Right cardiac atrium (tissue), 5 donors: Measurements from ENCODE around the gene LYRM4. TPM values are rescaled to one million over a fixed set of nuclear protein-coding genes. Genes with fewer than 3 reads are reported as not detected.
A peak's percentile ranks its signal among the peaks of the same experiment; 100 is the strongest.

Source experiments
- ATAC-seq, 2 donors: fragments of 200-7000 bp; cut with Tn5 transposase; one replicate each; pipeline versions ENCODE4 v1.8.0 to v1.9.1; 2020; ENCODE audit warnings: moderate library complexity in 2 of 2, mild to moderate bottlenecking in 1 of 2
- DNase-seq, 3 donors: peaks; one replicate each; pipeline ENCODE4 v3.0.0-alpha.2; 2020
- H3K27ac ChIP-seq: one replicate; pipeline ENCODE4 v1.5.1; 2013; ENCODE audit warnings: mild to moderate bottlenecking, low read length, control low read depth, moderate library complexity
- H3K27me3 ChIP-seq: one replicate; pipeline ENCODE4 v1.6.1; 2013; ENCODE audit not compliant: control insufficient read depth, insufficient read depth
- H3K4me1 ChIP-seq: one replicate; pipeline ENCODE4 v1.6.1; 2013; ENCODE audit warnings: low read length; ENCODE audit not compliant: control insufficient read depth, insufficient read depth
- H3K4me3 ChIP-seq: one replicate; pipeline ENCODE4 v1.5.1; 2013; ENCODE audit warnings: low read length, control low read depth
- H3K9me3 ChIP-seq: one replicate; pipeline ENCODE4 v1.6.1; 2013; ENCODE audit warnings: low read length; ENCODE audit not compliant: control insufficient read depth
- WGBS: extraction: QIAGEN DNeasy Blood & Tissue Kit; methylation state at CpG from one replicate; pipeline ENCODE4 v1.1.7; 2013; 5-methylcytosine and 5-hydroxymethylcytosine counted together
- intact Hi-C, 4 donors: fragments of 100-400 bp; cut with DNase I; formaldehyde crosslinking; loops; one replicate each; pipeline versions ENCODE4 v1.11.0 to v1.14.0; 2022 to 2023
- long read RNA-seq, 4 donors: library from polyadenylated mRNA; unstranded; transcript quantifications; one replicate each; pipeline ENCODE4 v2.0.0, GENCODE V29; 2020 to 2021
- polyA plus RNA-seq: library from polyadenylated mRNA; stranded (reverse); fragments of 200-250 nt; gene quantifications from one replicate; pipeline ENCODE4 v1.2.3, GENCODE V29; 2013
- total RNA-seq, 4 donors: library from RNA; stranded (reverse); fragmentation: NEBNext Ultra II Directional; extraction: Animal tissue kit (Norgen Biotek cat#: 25700); gene quantifications; one replicate each; pipeline ENCODE4 v1.2.1, GENCODE V29; 2021
- donor health status: healthy with polysubstance abuse.
- donor health status: DM: no; HTN: yes; CAD: no.
- donor health status: DM: no; HTN: no; CAD: no.
- donor health status: DM: no; HTN: yes; CAD: no; lungs with severe emphysema.
- donor health status: DM: yes; HTN: yes; CAD: no.

LYRM4 gene
- total RNA-seq (10 to 100 TPM; 20.2 to 30.5 (median 27.8) TPM), polyA plus RNA-seq (22.2 TPM)
- long read RNA-seq, donor 1, full-length matches to known transcripts: 29 of 37 reads
- long read RNA-seq, donor 1, partial matches to known transcripts: 1 of 37 reads
- long read RNA-seq, donor 1, other reads (novel, unspliced or antisense): 7 of 37 reads
- long read RNA-seq, donor 2, full-length matches to known transcripts: 17 of 20 reads
- long read RNA-seq, donor 2, partial matches to known transcripts: 0 of 20 reads
- long read RNA-seq, donor 2, other reads (novel, unspliced or antisense): 3 of 20 reads
- long read RNA-seq, donor 3, full-length matches to known transcripts: 19 of 24 reads
- long read RNA-seq, donor 3, partial matches to known transcripts: 1 of 24 reads
- long read RNA-seq, donor 3, other reads (novel, unspliced or antisense): 4 of 24 reads
- long read RNA-seq, donor 4, full-length matches to known transcripts: 13 of 14 reads
- long read RNA-seq, donor 4, partial matches to known transcripts: 0 of 14 reads
- long read RNA-seq, donor 4, other reads (novel, unspliced or antisense): 1 of 14 reads

DNA sequence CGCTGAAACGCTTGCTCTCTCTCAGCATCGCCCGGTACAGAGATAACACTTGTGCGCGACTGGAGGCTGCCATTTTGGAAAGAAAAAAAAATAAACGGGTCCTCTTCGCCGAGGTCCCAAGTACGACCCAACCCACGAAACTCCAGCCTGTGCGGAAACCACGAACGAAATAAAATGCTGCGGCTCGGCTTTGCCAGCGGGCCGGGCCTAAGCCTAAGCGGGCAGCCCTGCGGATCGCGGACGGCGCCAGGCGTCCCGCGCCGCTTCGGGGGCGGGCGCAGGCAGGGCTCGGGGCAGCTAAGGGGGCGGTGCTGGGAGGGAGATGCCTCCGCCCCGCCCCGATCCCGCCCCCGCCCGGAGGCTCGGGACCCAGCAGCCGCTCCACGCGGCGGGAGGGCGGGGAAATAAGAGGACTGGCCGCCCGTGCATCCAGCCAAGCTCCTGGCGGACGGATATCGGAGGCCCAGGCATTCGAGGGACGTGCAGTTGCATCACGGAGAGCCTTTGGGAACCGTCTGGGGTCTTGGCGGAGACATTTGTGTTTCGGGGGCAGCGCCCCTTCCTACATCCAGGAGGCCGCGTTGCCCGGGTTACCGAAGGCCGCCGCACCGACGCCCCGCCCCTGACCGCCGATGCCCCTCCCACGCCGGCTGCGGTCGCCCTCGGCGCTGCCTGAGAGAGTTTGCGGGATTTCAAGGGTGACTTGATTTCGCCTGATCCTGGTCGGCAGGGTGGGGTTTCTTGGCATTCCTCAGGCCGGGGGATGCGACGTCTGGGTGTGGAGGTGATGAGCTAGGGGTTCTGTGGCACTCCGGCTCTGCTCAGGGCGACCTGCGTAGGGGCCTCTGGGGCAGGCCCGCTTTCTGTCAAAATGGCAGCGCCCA, at the start of gene LYRM4, which contains the start of gene FARS2:
TSS of gene LYRM4 (minus strand) at position 290 of the 884 bp plus-strand sequence. CDS start at position 73, 217 bp downstream.
TSS of gene FARS2 (plus strand) at position 853 of the 884 bp plus-strand sequence.
- no peaks in the 10 kb centered on the region for H3K9me3 ChIP-seq
- peak within 1 kb of the TSS; percentile 78 for H3K4me3 ChIP-seq
- H3K4me1 ChIP-seq: peaks cover 3% of the 10 kb centered on the region
- under 1% methylated on average over 85 of the region's 85 CpGs for WGBS
- peak; percentile 99 for ATAC-seq
- no peaks in the 10 kb centered on the region for H3K27me3 ChIP-seq
- peak; percentile 92 to 97 (median 96) for DNase-seq
- intact Hi-C loops: no loop called here
- peak within 1 kb of the TSS; percentile 100 for H3K27ac ChIP-seq

- DNase-seq (no peak), ATAC-seq (no peak)
- Histone ChIP-seq H3K9me3 (no peaks in the 10 kb centered on the region), H3K4me3 (no peak overlapping the region), H3K4me1 (peaks cover 2% of the 10 kb centered on the region), H3K27me3 (no peaks in the 10 kb centered on the region), H3K27ac (no peak overlapping the region)
- WGBS: 74% methylated on average over 4 of the region's 4 CpGs
- intact Hi-C loops: no loop called here
Measured at GRCh38 chr6:5308066-5308465, 47.3 kb upstream of the LYRM4 start.

- intact Hi-C loops: no loop called here
- Histone ChIP-seq H3K27me3 (no peaks in the 10 kb centered on the region), H3K9me3 (no peaks in the 10 kb centered on the region), H3K4me3 (no peak overlapping the region), H3K27ac (no peak overlapping the region), H3K4me1 (peaks cover 3% of the 10 kb centered on the region)
- DNase-seq (no peak), ATAC-seq (no peak)
Measured at GRCh38 chr6:5307058-5307457, 46.3 kb upstream of the LYRM4 start.

DNA sequence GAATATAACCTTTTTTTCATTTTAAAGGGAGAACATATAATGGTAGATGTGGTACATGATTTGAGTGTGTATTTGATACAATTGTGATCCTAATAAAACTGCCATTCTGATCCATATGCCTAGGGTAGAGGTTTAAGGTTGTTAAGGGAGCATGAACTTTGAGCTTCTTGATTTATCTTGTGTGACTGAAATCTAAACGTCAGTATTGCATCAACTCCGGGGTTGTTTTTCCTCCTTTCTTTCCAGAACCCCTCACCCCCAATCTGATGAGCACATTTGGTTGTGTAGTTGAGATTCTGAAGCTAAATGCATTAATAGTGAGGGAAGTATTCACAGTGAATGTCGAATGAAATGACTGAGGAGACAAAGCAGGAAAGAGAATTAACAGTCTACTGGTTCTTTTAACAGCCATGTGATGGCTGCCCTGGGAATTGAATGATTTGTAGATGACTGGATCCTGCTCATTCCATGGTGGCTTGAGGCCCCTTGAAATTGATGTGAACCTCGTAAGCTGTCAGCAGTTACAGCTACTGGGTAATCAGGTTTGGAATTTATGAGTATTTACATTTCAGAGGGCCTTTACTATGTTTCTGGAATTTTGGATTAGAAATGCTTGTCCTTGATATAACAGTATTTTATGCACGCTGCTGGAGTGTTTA, 45.3 kb upstream of the LYRM4 start:
- Histone ChIP-seq H3K4me1 (peaks cover 3% of the 10 kb centered on the region), H3K27me3 (no peaks in the 10 kb centered on the region), H3K4me3 (no peak overlapping the region), H3K27ac (no peak overlapping the region), H3K9me3 (no peaks in the 10 kb centered on the region)
- ATAC-seq (no peak), DNase-seq (no peak)
- intact Hi-C loops: no loop called here
- WGBS: 71% methylated on average over 5 of the region's 5 CpGs

- Histone ChIP-seq H3K27ac (no peak overlapping the region), H3K4me3 (no peak overlapping the region), H3K4me1 (peaks cover 3% of the 10 kb centered on the region), H3K27me3 (no peaks in the 10 kb centered on the region), H3K9me3 (no peaks in the 10 kb centered on the region)
- ATAC-seq: no peak
- WGBS: 93% methylated on average over 8 of the region's 8 CpGs
- intact Hi-C loops: no loop called here
- no peak for DNase-seq
Measured at GRCh38 chr6:5303682-5304081, 42.9 kb upstream of the LYRM4 start.

DNA sequence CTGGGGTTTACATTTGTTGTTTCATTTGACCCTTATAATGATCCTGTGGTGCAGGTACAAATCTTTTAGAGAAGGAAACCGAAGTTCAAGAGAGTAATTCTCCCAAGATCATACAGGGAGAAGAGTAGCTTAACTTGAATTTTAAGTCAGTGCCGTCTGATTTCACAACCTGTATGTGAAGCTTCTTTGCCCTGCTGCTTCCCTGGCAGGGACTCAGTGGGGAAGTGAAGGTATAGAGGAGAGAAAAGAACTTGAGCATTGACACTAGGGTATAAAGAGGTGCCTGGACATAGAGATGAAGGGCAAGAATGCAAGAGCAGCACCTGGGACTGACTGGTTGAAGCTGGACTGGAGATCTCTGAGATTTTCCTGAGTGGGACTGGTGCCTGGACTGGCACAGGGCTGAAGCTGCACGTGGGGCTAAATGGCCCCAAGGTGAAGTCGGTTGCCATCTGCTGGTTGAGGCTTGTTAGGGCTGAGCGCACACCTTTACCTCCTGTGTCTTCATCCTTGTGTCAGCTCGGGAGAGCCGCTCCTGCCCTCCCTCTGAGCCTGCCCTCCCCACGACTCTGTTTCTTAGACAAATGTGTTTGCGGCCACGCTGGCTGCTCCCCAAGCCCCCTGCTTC, 42.4 kb upstream of the LYRM4 start:
- H3K27me3 ChIP-seq: no peaks in the 10 kb centered on the region
- WGBS: 70% methylated on average over 10 of the region's 10 CpGs
- no peak overlapping the region for H3K27ac ChIP-seq
- no peaks in the 10 kb centered on the region for H3K9me3 ChIP-seq
- peak in 2 of 3 donors; percentile 53 to 57 for DNase-seq
- intact Hi-C loops: no loop called here
- peak; percentile 77 to 79 for ATAC-seq
- peaks cover 3% of the 10 kb centered on the region for H3K4me1 ChIP-seq
- H3K4me3 ChIP-seq: no peak overlapping the region

DNA sequence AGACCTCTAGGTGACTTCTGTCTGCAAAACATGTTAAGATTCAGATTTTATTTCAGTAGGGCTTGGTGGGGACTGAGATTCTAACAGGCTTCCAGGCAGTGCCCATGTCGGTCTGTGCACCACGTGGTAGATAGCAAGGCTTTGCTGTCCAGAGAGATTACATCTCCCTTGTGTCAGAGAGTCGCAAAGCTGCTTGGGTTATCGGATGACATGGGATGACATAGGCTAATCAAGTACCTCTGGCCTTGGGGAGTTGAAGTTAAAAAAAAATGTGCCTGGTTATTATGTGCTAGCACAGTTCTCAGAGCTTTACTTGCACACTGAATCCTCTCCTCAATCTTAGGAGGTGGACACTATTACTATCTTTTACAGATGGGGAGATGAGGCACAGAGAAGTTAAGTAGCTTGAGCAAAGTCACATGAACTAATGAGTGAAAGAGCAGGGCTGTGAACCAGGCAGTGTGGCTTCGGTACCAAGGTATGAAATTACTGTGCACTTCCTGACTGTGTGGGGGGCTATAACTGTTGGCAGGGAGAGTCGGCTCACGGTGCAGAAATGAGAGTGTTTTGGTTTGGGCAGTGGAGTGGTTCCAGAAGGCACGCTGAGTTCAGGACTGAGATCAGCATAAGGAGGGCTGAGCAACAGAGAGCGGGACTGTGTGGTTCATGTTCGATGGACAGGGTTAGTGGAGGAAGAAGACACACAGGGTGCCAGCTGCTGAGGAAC, 41.6 kb upstream of the LYRM4 start:
- no peaks in the 10 kb centered on the region for H3K9me3 ChIP-seq
- H3K27me3 ChIP-seq: no peaks in the 10 kb centered on the region
- intact Hi-C loops: no loop called here
- DNase-seq: no peak
- H3K4me3 ChIP-seq: no peak overlapping the region
- H3K4me1 ChIP-seq: peaks cover 3% of the 10 kb centered on the region
- H3K27ac ChIP-seq: no peak overlapping the region
- 55% methylated on average over 10 of the region's 10 CpGs for WGBS
- no peak for ATAC-seq

DNA sequence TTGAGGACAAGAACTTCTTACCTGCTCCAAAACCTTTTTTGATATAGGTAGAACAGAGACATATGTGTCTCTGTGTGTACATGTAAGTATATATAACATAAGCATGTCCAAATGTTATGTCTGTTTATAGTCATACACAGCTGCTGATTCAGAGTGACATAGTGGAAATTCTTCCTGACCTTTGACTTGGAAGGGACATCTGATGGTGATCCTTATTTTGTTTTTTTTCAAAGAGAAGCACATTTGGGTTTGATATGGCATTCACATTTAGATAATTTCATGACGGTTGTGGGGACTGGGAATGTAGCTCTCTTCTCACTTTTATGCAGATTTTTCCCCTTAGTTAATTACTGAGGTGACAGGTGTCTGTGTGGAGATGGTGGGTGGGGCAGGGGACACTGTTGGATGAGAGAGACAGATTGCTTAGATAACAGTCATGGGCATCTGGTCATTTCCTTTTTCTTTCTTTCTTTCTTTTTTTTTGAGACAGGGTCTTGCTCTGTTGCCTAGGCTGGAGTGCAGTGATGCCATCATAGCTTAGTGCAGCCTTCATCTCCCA, 39.5 kb upstream of the LYRM4 start:
- Histone ChIP-seq H3K27ac (no peak overlapping the region), H3K4me3 (no peak overlapping the region), H3K27me3 (no peaks in the 10 kb centered on the region), H3K4me1 (peaks cover 3% of the 10 kb centered on the region), H3K9me3 (no peaks in the 10 kb centered on the region)
- ATAC-seq (no peak), DNase-seq (no peak)
- WGBS: 56% methylated on average over 1 of the region's 1 CpG
- intact Hi-C loops: no loop called here

DNA sequence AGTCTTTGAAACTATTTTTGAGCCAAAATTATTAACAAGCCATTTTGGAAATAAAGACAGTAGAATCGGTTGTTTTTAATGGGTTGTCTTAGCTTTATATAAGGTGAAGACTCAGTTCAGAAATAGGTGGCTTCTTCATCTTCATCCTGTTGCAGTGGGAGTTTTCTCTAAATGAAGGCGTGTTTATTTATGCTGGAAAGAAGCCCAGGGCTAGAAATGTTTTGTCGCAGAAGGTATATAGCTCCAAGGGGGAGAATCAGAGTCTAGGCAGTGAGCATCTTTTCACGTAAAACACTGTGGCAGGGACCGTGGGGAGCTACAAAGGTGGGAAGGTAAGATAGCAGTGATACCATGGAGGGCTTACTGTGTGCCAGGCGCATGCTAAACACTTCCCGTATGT, 34.9 kb upstream of the LYRM4 start:
- intact Hi-C loops: no loop called here
- ATAC-seq (no peak), DNase-seq (no peak)
- 69% methylated on average over 7 of the region's 7 CpGs for WGBS
- peaks cover 8% of the 10 kb centered on the region for H3K4me1 ChIP-seq
- H3K4me3 ChIP-seq: no peak overlapping the region
- no peak overlapping the region for H3K27ac ChIP-seq
- no peaks in the 10 kb centered on the region for H3K9me3 ChIP-seq
- no peaks in the 10 kb centered on the region for H3K27me3 ChIP-seq
